RWPE2 (cell line): Measurements from ENCODE around the gene CNPY1.

Experiments
- ATAC-seq: fragments of 200-7000 bp; cut with Tn5 transposase; 3 replicates; pipeline ENCODE4 v1.9.1; 2021; ENCODE audit warnings: low read depth
- DNase-seq: peaks from one replicate; pipeline ENCODE4 v3.0.0-alpha.2; 2020; ENCODE audit warnings: low spot score
- H3K27ac ChIP-seq: fragments of 450-650 bp; 2 replicates; pipeline ENCODE4 v1.5.1; 2017; ENCODE audit warnings: mild to moderate bottlenecking; ENCODE audit not compliant: poor library complexity, severe bottlenecking
- H3K27me3 ChIP-seq: fragments of 250-450 bp; sonication (Bioruptor Pico); 2 replicates; pipeline ENCODE4 v1.5.1; 2021; ENCODE audit warnings: mild to moderate bottlenecking, moderate library complexity; ENCODE audit not compliant: insufficient read depth, poor library complexity, severe bottlenecking
- H3K36me3 ChIP-seq: fragments of 250-450 bp; sonication (Bioruptor Pico); 2 replicates; pipeline ENCODE4 v1.5.1; 2020; ENCODE audit warnings: low read depth, mild to moderate bottlenecking, moderate library complexity
- H3K4me1 ChIP-seq: fragments of 250-450 bp; sonication (Bioruptor Pico); 2 replicates; pipeline ENCODE4 v1.5.1; 2021; ENCODE audit warnings: mild to moderate bottlenecking, moderate library complexity; ENCODE audit not compliant: insufficient read depth, poor library complexity, severe bottlenecking
- H3K4me3 ChIP-seq: fragments of 250-450 bp; sonication (Bioruptor Pico); 2 replicates; pipeline ENCODE4 v1.5.1; 2021; ENCODE audit warnings: mild to moderate bottlenecking, moderate library complexity; ENCODE audit not compliant: severe bottlenecking
- H3K9me3 ChIP-seq: fragments of 250-450 bp; sonication (Bioruptor Pico); 2 replicates; pipeline ENCODE4 v1.5.1; 2021; ENCODE audit warnings: mild to moderate bottlenecking, moderate library complexity; ENCODE audit not compliant: severe bottlenecking
- TF ChIP-seq, protein P1 (sequence below): fragments of 450-650 bp; IDR thresholded peaks from one replicate; pipeline ENCODE4 v1.5.1; 2017; ENCODE audit warnings: mild to moderate bottlenecking, moderate library complexity; ENCODE audit not compliant: poor library complexity, severe bottlenecking

Gene CNPY1

DNA sequence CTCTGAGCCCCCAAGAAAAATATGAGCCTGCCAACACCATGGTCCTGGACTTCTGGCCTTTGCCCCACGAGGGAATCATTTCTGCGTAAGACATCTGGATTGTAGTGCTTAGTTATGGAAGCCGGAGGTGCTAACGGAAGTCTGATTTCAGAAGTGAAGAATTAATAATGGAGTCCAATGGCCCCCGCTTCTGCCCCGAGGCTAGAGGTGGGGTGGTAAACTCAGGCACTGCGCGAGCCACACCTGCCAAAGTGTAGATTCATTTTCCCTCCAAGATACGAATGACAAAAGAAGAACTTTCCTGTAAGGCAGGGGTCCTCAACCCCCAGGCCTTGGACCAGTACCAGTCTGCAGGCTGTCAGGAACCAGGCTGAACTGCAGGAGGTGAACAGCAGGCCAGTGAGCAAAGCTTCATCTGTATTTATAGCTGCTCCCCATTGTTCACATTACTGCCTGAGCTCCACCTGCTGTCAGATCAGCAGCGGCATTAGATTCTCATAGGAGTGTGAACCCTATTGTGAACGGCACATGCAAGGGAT, 22.3 kb downstream of the CNPY1 start:
- no peak overlapping the region for H3K27ac ChIP-seq
- no peaks in the 10 kb centered on the region for H3K9me3 ChIP-seq
- no peaks in the 10 kb centered on the region for H3K36me3 ChIP-seq
- ATAC-seq (no peak), DNase-seq (no peak)
- TF ChIP-seq, protein P1, sequence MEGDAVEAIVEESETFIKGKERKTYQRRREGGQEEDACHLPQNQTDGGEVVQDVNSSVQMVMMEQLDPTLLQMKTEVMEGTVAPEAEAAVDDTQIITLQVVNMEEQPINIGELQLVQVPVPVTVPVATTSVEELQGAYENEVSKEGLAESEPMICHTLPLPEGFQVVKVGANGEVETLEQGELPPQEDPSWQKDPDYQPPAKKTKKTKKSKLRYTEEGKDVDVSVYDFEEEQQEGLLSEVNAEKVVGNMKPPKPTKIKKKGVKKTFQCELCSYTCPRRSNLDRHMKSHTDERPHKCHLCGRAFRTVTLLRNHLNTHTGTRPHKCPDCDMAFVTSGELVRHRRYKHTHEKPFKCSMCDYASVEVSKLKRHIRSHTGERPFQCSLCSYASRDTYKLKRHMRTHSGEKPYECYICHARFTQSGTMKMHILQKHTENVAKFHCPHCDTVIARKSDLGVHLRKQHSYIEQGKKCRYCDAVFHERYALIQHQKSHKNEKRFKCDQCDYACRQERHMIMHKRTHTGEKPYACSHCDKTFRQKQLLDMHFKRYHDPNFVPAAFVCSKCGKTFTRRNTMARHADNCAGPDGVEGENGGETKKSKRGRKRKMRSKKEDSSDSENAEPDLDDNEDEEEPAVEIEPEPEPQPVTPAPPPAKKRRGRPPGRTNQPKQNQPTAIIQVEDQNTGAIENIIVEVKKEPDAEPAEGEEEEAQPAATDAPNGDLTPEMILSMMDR: no peak
- H3K4me3 ChIP-seq: no peak overlapping the region
- no peaks in the 10 kb centered on the region for H3K4me1 ChIP-seq
- H3K27me3 ChIP-seq: peaks cover 24% of the 10 kb centered on the region

DNA sequence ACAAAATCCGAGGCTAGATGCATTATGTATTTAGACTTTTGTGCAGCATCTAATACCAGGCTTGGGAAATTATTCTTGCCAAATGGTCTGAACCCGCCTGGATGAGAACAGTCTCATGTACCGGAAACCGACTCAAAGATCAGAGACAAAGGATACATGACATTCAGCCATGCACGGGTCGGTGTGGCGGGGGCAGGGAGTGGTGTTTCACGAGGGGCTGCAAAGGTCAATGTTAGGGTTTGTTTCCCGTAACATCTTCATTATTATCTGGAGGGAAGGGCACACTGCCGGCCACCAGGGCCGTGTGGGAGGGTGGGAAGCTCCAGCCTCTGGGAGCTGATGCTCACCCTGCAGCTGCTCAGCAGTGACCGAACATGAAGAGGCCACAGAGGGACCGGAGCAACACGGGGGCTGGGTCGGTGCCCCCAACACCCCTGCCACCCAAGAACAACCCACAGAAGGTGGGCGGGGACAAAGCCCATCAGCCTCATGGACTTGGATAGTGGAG, 23.1 kb downstream of the CNPY1 start:
- no peak for ATAC-seq
- no peaks in the 10 kb centered on the region for H3K9me3 ChIP-seq
- no peak for DNase-seq
- H3K4me1 ChIP-seq: no peaks in the 10 kb centered on the region
- H3K36me3 ChIP-seq: no peaks in the 10 kb centered on the region
- H3K4me3 ChIP-seq: no peak overlapping the region
- TF ChIP-seq, protein P1: no peak
- H3K27me3 ChIP-seq: peaks cover 31% of the 10 kb centered on the region
- no peak overlapping the region for H3K27ac ChIP-seq

DNA sequence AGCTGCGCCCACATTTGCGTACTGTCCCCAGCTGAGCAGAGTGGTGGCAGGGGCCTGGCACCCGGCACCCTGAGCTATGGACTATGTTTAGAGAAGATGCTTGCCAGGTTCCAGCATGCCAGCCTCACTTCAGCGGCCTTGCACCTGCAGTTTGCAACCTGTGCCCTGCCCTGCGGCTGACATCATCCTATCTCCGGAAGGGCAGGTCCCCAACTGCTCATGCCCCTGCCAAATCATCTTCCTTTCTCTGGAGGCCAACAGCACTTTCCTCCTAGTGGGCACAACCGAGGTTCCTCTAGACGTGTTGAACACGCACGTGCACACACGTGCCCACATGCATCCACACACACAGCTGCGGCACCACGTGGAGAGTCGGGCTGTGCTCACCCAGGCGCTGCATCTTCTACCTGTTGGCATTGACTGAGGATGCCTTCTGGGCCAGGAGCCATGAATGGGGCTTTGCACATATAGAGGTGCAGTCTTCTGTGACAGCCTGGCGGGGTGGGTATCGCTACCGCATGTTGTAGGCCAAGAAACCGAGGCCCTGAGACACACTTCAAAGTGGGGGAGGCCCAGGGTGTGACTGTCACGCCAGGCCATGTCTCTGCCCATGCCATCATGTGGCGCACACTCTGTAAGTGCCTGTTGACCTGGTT, 24.5 kb downstream of the CNPY1 start:
- Histone ChIP-seq H3K27ac (no peak overlapping the region), H3K9me3 (no peaks in the 10 kb centered on the region), H3K36me3 (no peaks in the 10 kb centered on the region), H3K4me1 (no peaks in the 10 kb centered on the region), H3K4me3 (no peak overlapping the region), H3K27me3 (peaks cover 30% of the 10 kb centered on the region)
- ATAC-seq: no peak
- TF ChIP-seq, protein P1: no peak
- DNase-seq: no peak

DNA sequence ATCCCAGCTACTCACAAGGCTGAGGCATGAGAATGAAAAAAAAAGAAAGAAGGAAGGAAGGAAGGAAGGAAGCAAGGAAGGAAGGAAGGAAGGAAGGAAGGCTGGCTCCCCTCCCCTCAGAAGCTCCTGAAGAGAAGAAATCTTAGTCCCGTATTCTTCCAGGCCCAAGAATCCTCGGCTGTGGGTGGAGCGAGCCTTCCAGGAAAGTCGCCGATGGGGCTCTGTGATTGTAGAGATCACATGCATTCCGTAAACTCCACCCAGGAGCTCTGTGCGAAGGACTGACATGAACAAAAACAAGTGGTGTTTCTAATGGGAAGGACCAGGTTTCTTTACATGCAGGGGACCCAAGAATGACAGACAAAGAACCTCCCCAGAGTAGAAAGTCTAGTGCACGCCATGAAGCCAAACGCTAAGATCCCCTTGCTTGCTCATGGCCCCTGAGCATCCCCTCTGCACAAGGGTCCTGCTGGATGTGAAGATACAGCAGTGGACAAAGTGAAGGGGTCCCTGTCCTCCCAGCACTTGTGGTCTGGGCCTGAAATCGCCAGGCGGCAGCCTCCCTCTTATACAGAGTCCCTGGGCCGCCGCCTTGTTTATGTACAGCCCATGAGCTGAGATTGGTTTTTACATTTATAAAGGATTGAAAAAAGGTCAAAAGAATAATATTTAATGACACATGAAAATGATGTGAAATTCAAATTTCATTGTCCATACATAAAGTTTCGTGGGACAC, 25.2 kb downstream of the CNPY1 start:
- Histone ChIP-seq H3K27ac (no peak overlapping the region), H3K4me3 (no peak overlapping the region), H3K36me3 (no peaks in the 10 kb centered on the region), H3K9me3 (no peaks in the 10 kb centered on the region), H3K27me3 (peaks cover 27% of the 10 kb centered on the region), H3K4me1 (no peaks in the 10 kb centered on the region)
- DNase-seq: no peak
- ATAC-seq: no peak
- TF ChIP-seq, protein P1: no peak
